Endothelial cell of umbilical vein (primary cell): ENCODE measurements around the gene CASKIN2. TPM values are rescaled to one million over a fixed set of nuclear protein-coding genes. Genes with fewer than 3 reads are reported as not detected.

Source experiments
- BruUV-seq: library from RNA; stranded (reverse); fragments of 400-500 nt; replicated peaks from 2 replicates; lab custom pipeline; 2021; lab: Mats Ljungman, UMichigan
- CTCF ChIA-PET: fragments of 300-600, 350-600 bp; sonication (Branson Sonifier 250); formaldehyde crosslinking; loops from one replicate; lab custom pipeline; 2021; ENCODE audit warnings: antibody characterized with exemption, inconsistent platforms; lab: Charles Lee
- POLR2A ChIA-PET: fragments of 300-600, 350-600 bp; sonication (Branson Sonifier 250); formaldehyde crosslinking; loops from one replicate; lab custom pipeline; 2021; ENCODE audit warnings: antibody characterized with exemption, inconsistent platforms; lab: Charles Lee
- DNase-seq: peaks from one replicate; pipeline ENCODE4 v3.0.0-alpha.2; 2011; ENCODE audit warnings: low read depth, low spot score
- FAIRE-seq: peaks from 2 replicates; lab custom pipeline; 2011; peaks lifted over from hg19 to GRCh38; lab: Jason Lieb, UNC
- H2AFZ ChIP-seq: 2 replicates; pipeline ENCODE4 v1.6.0; 2012; ENCODE audit warnings: low read depth, low read length, control low read depth, inconsistent platforms
- H3K27ac ChIP-seq: 2 replicates; pipeline ENCODE4 v1.5.1; 2011; ENCODE audit warnings: low read depth, mild to moderate bottlenecking, control low read depth, low read length, moderate library complexity; ENCODE audit not compliant: insufficient read depth
- H3K27me3 ChIP-seq, 2 experiments: 2 replicates each; pipeline versions ENCODE4 v1.6.0 to v1.6.1; 2011; ENCODE audit warnings: low read length in 2 of 2, mixed read lengths in 1 of 2; ENCODE audit not compliant: control insufficient read depth in 2 of 2, insufficient read depth in 2 of 2
- H3K36me3 ChIP-seq, 2 experiments: 2 replicates in 1 of 2; 3 replicates in 1 of 2; pipeline ENCODE4 v1.5.1; 2011; ENCODE audit warnings: low read length in 2 of 2, mild to moderate bottlenecking in 1 of 2, moderate library complexity in 1 of 2; ENCODE audit not compliant: control insufficient read depth in 2 of 2, insufficient read depth in 2 of 2; ENCODE audit errors: extremely low read depth in 1 of 2
- H3K4me1 ChIP-seq: 3 replicates; pipeline ENCODE4 v1.5.1; 2011; ENCODE audit warnings: mild to moderate bottlenecking, low read length; ENCODE audit not compliant: control insufficient read depth, insufficient read depth; ENCODE audit errors: extremely low read depth
- H3K4me2 ChIP-seq: 2 replicates; pipeline ENCODE4 v1.6.1; 2011; ENCODE audit warnings: low read length, control low read depth, mixed read lengths; ENCODE audit not compliant: insufficient read depth
- H3K4me3 ChIP-seq, 3 experiments: fragments of 200-600 bp in 1 of 3; sonication (generic), shearing (Covaris generic) in 1 of 3; replicated peaks in 1 of 3; 2 replicates each; pipeline ENCODE4 v1.5.1; 2011 to 2016; ENCODE audit warnings: control low read depth in 3 of 3, low read length in 3 of 3, mild to moderate bottlenecking in 2 of 3, inconsistent platforms in 1 of 3, low read depth in 1 of 3, moderate library complexity in 1 of 3; ENCODE audit not compliant: insufficient read depth in 1 of 3
- H3K79me2 ChIP-seq: 2 replicates; pipeline ENCODE4 v1.6.0; 2012; ENCODE audit warnings: low read length, inconsistent platforms; ENCODE audit not compliant: control insufficient read depth, insufficient read depth
- H3K9ac ChIP-seq: replicated peaks from 2 replicates; pipeline ENCODE3; 2011; ENCODE audit warnings: low read length, control low read depth; ENCODE audit not compliant: insufficient read depth; ENCODE audit errors: extremely low read depth
- H3K9me1 ChIP-seq: replicated peaks from 3 replicates; pipeline ENCODE4 v1.6.0; 2011; ENCODE audit warnings: mild to moderate bottlenecking, low read length; ENCODE audit not compliant: control insufficient read depth, insufficient read depth; ENCODE audit errors: extremely low read depth
- H3K9me3 ChIP-seq: replicated peaks from 2 replicates; pipeline ENCODE4 v1.5.1; 2012; ENCODE audit warnings: low read length, inconsistent platforms; ENCODE audit not compliant: control insufficient read depth, insufficient read depth
- H4K20me1 ChIP-seq: replicated peaks from 2 replicates; pipeline ENCODE3; 2011; ENCODE audit warnings: mild to moderate bottlenecking, low read length; ENCODE audit not compliant: control insufficient read depth, insufficient read depth; ENCODE audit errors: extremely low read depth
- EZH2 ChIP-seq: IDR thresholded peaks from 2 replicates; pipeline ENCODE4 v1.6.1; 2012; ENCODE audit warnings: borderline replicate concordance, low read depth, mild to moderate bottlenecking, moderate library complexity, low read length, inconsistent platforms; ENCODE audit not compliant: severe bottlenecking
- FOS ChIP-seq: IDR thresholded peaks from 2 replicates; pipeline ENCODE4 v1.6.1; 2011; ENCODE audit warnings: mild to moderate bottlenecking, low read length, moderate library complexity, borderline replicate concordance; ENCODE audit not compliant: insufficient read depth
- GATA2 ChIP-seq: IDR thresholded peaks from 2 replicates; pipeline ENCODE4 v1.7.0; 2011; ENCODE audit warnings: low read depth, mild to moderate bottlenecking, moderate library complexity, mixed read lengths, low read length; ENCODE audit not compliant: insufficient read length, insufficient read depth
- JUN ChIP-seq: IDR thresholded peaks from 2 replicates; pipeline ENCODE4 v1.6.1; 2011; ENCODE audit warnings: borderline replicate concordance, low read depth; ENCODE audit not compliant: insufficient read length, insufficient read depth
- MYC ChIP-seq: IDR thresholded peaks from one replicate; pipeline ENCODE4 v1.6.1; 2011; ENCODE audit warnings: mild to moderate bottlenecking, low read depth, low read length
- POLR2A ChIP-seq: IDR thresholded peaks from 2 replicates; pipeline ENCODE4 v1.6.1; 2012; ENCODE audit warnings: low read depth, mild to moderate bottlenecking, control low read depth, low read length
- POLR2AphosphoS5 ChIP-seq: IDR thresholded peaks from 2 replicates; pipeline ENCODE4 v1.6.1; 2012; ENCODE audit warnings: low read depth, mild to moderate bottlenecking, control low read depth, low read length, moderate library complexity; ENCODE audit not compliant: insufficient read depth
- dilution Hi-C: fragments of 300-500 bp; cut with MboI; formaldehyde crosslinking; loops from one replicate; pipeline ENCODE4 v1.15.0; 2019; ENCODE audit warnings: low sequenced_read_pairs; ENCODE audit not compliant: extremely low pct_ligation_motif_present
- intact Hi-C: fragments of 100-400 bp; cut with micrococcal nuclease; formaldehyde crosslinking; loops from one replicate; pipeline ENCODE4 v1.10.0; 2022
- polyA plus RNA-seq, 4 experiments: library from polyadenylated mRNA; depleted of rRNA in 3 of 4; stranded (reverse) in 3 of 4; unstranded in 1 of 4; fragments of >200 nt; gene quantifications; 2 replicates each; pipeline versions ENCODE4 v1.2.1 to v1.2.3, GENCODE V29; 2011 to 2012; ENCODE audit warnings: missing spikeins in 1 of 4
- total RNA-seq: library from RNA; stranded (reverse); gene quantifications from 2 replicates; pipeline ENCODE4 v1.2.3, GENCODE V29; 2021
- TF ChIP-seq, protein P1 (sequence below), 2 donors: IDR thresholded peaks; 1 replicate in 1 of 2; 2 replicates in 1 of 2; pipeline ENCODE4 v1.5.1; 2011; ENCODE audit warnings: low read length in 2 of 2, mild to moderate bottlenecking in 2 of 2, moderate library complexity in 2 of 2, control low read depth in 1 of 2, inconsistent platforms in 1 of 2, low read depth in 1 of 2; ENCODE audit not compliant: insufficient read depth in 1 of 2; ENCODE audit errors: extremely low read depth in 1 of 2
- TF ChIP-seq, protein P2 (sequence below): IDR thresholded peaks from 2 replicates; pipeline ENCODE4 v1.6.1; 2011; ENCODE audit not compliant: insufficient read depth, insufficient read length

Gene CASKIN2
- total and polyA plus RNA-seq, 2 donors (not counting 3 experiments of a cell fraction or from before 2014, with no cell fraction given): 13.0 to 37.6 TPM

DNA sequence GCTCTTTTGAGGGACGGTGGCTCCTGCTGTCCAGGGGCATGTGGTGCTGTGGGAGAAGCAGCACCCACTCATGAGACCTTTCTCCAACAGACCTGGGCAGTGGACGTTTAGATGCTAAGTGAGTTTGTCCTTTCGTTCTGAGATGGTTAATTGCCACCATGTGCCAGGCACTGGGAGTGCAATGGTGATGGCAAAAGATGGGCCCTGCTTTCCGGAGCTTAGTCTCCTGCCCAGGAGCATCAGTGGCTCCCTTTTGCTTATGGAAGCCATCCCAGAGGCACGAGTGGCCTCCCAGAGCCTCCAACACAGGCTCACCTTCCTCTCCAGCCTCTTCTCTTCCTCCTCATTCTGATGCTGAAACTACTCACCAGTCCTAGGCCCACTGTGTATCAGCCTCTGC is 28.4 kb downstream of the CASKIN2 start:
- BruUV-seq: no TSS peak
- no peak overlapping the region for H3K4me2 ChIP-seq
- DNase-seq: no peak
- no peaks in the 10 kb centered on the region for H3K36me3 ChIP-seq
- ChIA-PET CTCF (interaction anchor here (0.8 to 2.1 kb wide), 8 partner anchors 8 to 58 kb away, joined by 3 to 9 read pairs (median 4); partner anchors contain the start of gene TMEM94), POLR2A (no interaction called here)
- no peak for FAIRE-seq
- H3K4me1 ChIP-seq: peaks cover 9% of the 10 kb centered on the region
- no peak overlapping the region for H3K9ac ChIP-seq
- no peaks in the 10 kb centered on the region for H4K20me1 ChIP-seq
- H3K9me1 ChIP-seq: no peaks in the 10 kb centered on the region
- TF ChIP-seq EZH2 (no peak), FOS (no peak), JUN (no peak), MYC (no peak), POLR2AphosphoS5 (no peak), POLR2A (no peak), GATA2 (no peak)
- TF ChIP-seq, protein P1, sequence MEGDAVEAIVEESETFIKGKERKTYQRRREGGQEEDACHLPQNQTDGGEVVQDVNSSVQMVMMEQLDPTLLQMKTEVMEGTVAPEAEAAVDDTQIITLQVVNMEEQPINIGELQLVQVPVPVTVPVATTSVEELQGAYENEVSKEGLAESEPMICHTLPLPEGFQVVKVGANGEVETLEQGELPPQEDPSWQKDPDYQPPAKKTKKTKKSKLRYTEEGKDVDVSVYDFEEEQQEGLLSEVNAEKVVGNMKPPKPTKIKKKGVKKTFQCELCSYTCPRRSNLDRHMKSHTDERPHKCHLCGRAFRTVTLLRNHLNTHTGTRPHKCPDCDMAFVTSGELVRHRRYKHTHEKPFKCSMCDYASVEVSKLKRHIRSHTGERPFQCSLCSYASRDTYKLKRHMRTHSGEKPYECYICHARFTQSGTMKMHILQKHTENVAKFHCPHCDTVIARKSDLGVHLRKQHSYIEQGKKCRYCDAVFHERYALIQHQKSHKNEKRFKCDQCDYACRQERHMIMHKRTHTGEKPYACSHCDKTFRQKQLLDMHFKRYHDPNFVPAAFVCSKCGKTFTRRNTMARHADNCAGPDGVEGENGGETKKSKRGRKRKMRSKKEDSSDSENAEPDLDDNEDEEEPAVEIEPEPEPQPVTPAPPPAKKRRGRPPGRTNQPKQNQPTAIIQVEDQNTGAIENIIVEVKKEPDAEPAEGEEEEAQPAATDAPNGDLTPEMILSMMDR (IDR thresholded peaks at IDR 0.05; ENCODE audit: extremely low read depth in 1 of 2, insufficient read depth in 1 of 2, low read depth in 1 of 2, low read length in 2 of 2): no peak
- TF ChIP-seq, protein P2, sequence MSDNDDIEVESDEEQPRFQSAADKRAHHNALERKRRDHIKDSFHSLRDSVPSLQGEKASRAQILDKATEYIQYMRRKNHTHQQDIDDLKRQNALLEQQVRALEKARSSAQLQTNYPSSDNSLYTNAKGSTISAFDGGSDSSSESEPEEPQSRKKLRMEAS: no peak
- intact Hi-C loops (loop anchor here (1.0 kb wide), 1 partner anchor 61 kb away; no protein-coding TSS in a partner anchor), dilution Hi-C loops (no loop called here)
- H3K9me3 ChIP-seq: no peaks in the 10 kb centered on the region
- H3K4me3 ChIP-seq: no peak overlapping the region
- no peaks in the 10 kb centered on the region for H3K27me3 ChIP-seq
- no peak overlapping the region for H2AFZ ChIP-seq
- H3K79me2 ChIP-seq: no peaks in the 10 kb centered on the region
- no peak overlapping the region for H3K27ac ChIP-seq
